Subcutaneous adipose tissue (tissue), 4 donors: ENCODE measurements around the gene RAN. TPM values are rescaled to one million over a fixed set of nuclear protein-coding genes. Genes with fewer than 3 reads are reported as not detected.

Source experiments
- CTCF ChIP-seq: fragments of 450-650 bp; IDR thresholded peaks from one replicate; pipeline ENCODE4 v1.5.1; 2016; ENCODE audit warnings: low read depth, mild to moderate bottlenecking, control low read depth, antibody characterized with exemption, moderate library complexity
- total RNA-seq, 4 donors: library from RNA; depleted of rRNA; stranded (reverse); fragments of >200 nt; gene quantifications; one replicate each; pipeline ENCODE4 v1.1.0, GENCODE V29; 2016

The RAN gene
- total RNA-seq, 4 donors from 2014 or later, result 82.3 to 237 (median 128) TPM

- no peak for TF ChIP-seq CTCF
Observed at GRCh38 chr12:130830246-130830551, 41.7 kb upstream of the RAN start.

- no peak for TF ChIP-seq CTCF
Observed at GRCh38 chr12:130831246-130831645, 40.6 kb upstream of the RAN start.

- TF ChIP-seq CTCF, result no peak
Observed at GRCh38 chr12:130831876-130832405, 39.9 kb upstream of the RAN start.

- TF ChIP-seq CTCF, result no peak
Observed at GRCh38 chr12:130832561-130833209, 39.2 kb upstream of the RAN start.

GRCh38 chr12:130835011-130835410 lies 36.9 kb upstream of the RAN start:
- TF ChIP-seq CTCF, result no peak

- no peak for TF ChIP-seq CTCF
Observed at GRCh38 chr12:130835436-130835835, 36.4 kb upstream of the RAN start.

GRCh38 chr12:130838284-130838950 lies 33.4 kb upstream of the RAN start:
- TF ChIP-seq CTCF, result no peak
